Measurements from ENCODE around the gene ALPI. TPM values are rescaled to one million over a fixed set of nuclear protein-coding genes. Genes with fewer than 3 reads are reported as not detected.
A peak's percentile ranks its signal among the peaks of the same experiment; 100 is the strongest.
"Not testable (repeated sequence)": the region's sequence is repeated elsewhere in the genome, so short reads cannot be mapped to it uniquely, and the experiment has no call there.

ALPI gene
- total RNA-seq, 2 donors from 2014 or later = not detected

- peak; percentile 98 for DNase-seq
- not testable (repeated sequence) for H3K27ac Mint-ChIP-seq; H3K4me3 Mint-ChIP-seq; H3K4me1 ChIP-seq (ENCODE audit: control insufficient read depth, insufficient read depth, low read length); H3K36me3 ChIP-seq (ENCODE audit: control insufficient read depth, insufficient read depth, low read length); H3K4me3 ChIP-seq (ENCODE audit: low read length); H3K9me3 ChIP-seq (ENCODE audit: control insufficient read depth, low read length); H3K9me3 Mint-ChIP-seq; H3K36me3 Mint-ChIP-seq (ENCODE audit: low read depth); H3K27ac ChIP-seq (ENCODE audit: low read depth, low read length); H3K4me1 Mint-ChIP-seq; H3K9ac ChIP-seq (ENCODE audit: extremely low read depth, low read length, poor library complexity, severe bottlenecking); H3K27me3 ChIP-seq (ENCODE audit: control insufficient read depth, insufficient read depth, low read length, poor library complexity, severe bottlenecking)
- 31 to 39% methylated on average over 9 to 15 of the region's 16 CpGs for WGBS, 2 experiments (ENCODE audit: insufficient coverage in 1 of 2, insufficient read length in 1 of 2)
- TF ChIP-seq CTCF (conservative IDR thresholded peaks at IDR 0.05) = peak; percentile 86
- H3K27me3 Mint-ChIP-seq (ENCODE audit: insufficient read depth) = peaks cover 19% of the 10 kb centered on the region
Measured at GRCh38 chr2:232440220-232441018, 15.5 kb upstream of the ALPI start.

- no peaks in the 10 kb centered on the region for H3K9me3 ChIP-seq (ENCODE audit: control insufficient read depth, low read length)
- H3K27me3 ChIP-seq (ENCODE audit: control insufficient read depth, insufficient read depth, low read length, poor library complexity, severe bottlenecking) = peaks cover 5% of the 10 kb centered on the region
- no peak overlapping the region for H3K4me3 Mint-ChIP-seq
- no peaks in the 10 kb centered on the region for H3K9me3 Mint-ChIP-seq
- H3K27ac Mint-ChIP-seq = no peak overlapping the region
- H3K4me3 ChIP-seq (ENCODE audit: low read length) = no peak overlapping the region
- H3K27ac ChIP-seq (ENCODE audit: low read depth, low read length) = no peak overlapping the region
- no peak for DNase-seq
- H3K36me3 ChIP-seq (ENCODE audit: control insufficient read depth, insufficient read depth, low read length) = no peaks in the 10 kb centered on the region
- H3K27me3 Mint-ChIP-seq (ENCODE audit: insufficient read depth) = peaks cover 16% of the 10 kb centered on the region
- 67 to 85% methylated on average over 3 to 12 of the region's 12 CpGs for WGBS, 2 experiments (ENCODE audit: insufficient coverage in 1 of 2, insufficient read length in 1 of 2)
- H3K9ac ChIP-seq (ENCODE audit: extremely low read depth, low read length, poor library complexity, severe bottlenecking) = no peak overlapping the region
- H3K36me3 Mint-ChIP-seq (ENCODE audit: low read depth) = no peaks in the 10 kb centered on the region
- TF ChIP-seq CTCF (conservative IDR thresholded peaks at IDR 0.05) = no peak
- H3K4me1 ChIP-seq (ENCODE audit: control insufficient read depth, insufficient read depth, low read length) = no peaks in the 10 kb centered on the region
- peaks cover 2% of the 10 kb centered on the region for H3K4me1 Mint-ChIP-seq
Measured at GRCh38 chr2:232441147-232441651, 14.8 kb upstream of the ALPI start.

GRCh38 chr2:232441922-232442321 lies 14.0 kb upstream of the ALPI start:
- H3K36me3 ChIP-seq (ENCODE audit: control insufficient read depth, insufficient read depth, low read length); H3K36me3 Mint-ChIP-seq (ENCODE audit: low read depth); H3K9me3 ChIP-seq (ENCODE audit: control insufficient read depth, low read length); H3K4me1 ChIP-seq (ENCODE audit: control insufficient read depth, insufficient read depth, low read length); H3K9ac ChIP-seq (ENCODE audit: extremely low read depth, low read length, poor library complexity, severe bottlenecking); H3K4me3 Mint-ChIP-seq; H3K4me1 Mint-ChIP-seq; H3K9me3 Mint-ChIP-seq; H3K27ac Mint-ChIP-seq; H3K27me3 ChIP-seq (ENCODE audit: control insufficient read depth, insufficient read depth, low read length, poor library complexity, severe bottlenecking); H3K4me3 ChIP-seq (ENCODE audit: low read length); H3K27ac ChIP-seq (ENCODE audit: low read depth, low read length): not testable (repeated sequence)
- DNase-seq = peak; percentile 42
- peaks cover 14% of the 10 kb centered on the region for H3K27me3 Mint-ChIP-seq (ENCODE audit: insufficient read depth)
- 87 to 100% methylated on average over 1 to 7 of the region's 10 CpGs for WGBS, 2 experiments (ENCODE audit: insufficient coverage in 1 of 2, insufficient read length in 1 of 2)

DNA sequence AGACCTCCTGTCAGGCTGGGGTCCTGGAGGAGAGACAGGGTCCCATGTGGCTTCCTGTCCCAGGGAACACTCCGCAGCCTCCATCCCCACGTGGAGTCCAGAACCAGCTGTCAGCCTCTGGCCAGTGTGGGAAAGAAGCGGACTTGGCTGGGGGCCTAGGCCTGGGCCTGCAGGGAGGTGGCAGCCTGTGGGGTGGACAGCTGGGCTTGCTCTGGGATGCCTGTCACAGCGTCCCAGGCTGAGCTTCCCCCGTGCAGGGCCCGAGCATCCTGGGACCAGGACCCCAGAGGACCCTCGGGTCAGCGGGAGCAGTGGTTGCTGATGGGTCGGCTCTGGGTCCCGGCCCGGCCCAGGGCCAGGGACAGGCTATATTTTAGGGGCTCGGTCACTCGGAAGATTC lies 13.5 kb upstream of the ALPI start:
- DNase-seq; H3K36me3 Mint-ChIP-seq (ENCODE audit: low read depth); H3K27ac Mint-ChIP-seq; H3K9me3 ChIP-seq (ENCODE audit: control insufficient read depth, low read length); H3K27me3 ChIP-seq (ENCODE audit: control insufficient read depth, insufficient read depth, low read length, poor library complexity, severe bottlenecking); H3K4me1 ChIP-seq (ENCODE audit: control insufficient read depth, insufficient read depth, low read length); H3K4me3 Mint-ChIP-seq; H3K4me1 Mint-ChIP-seq; H3K9me3 Mint-ChIP-seq; H3K27ac ChIP-seq (ENCODE audit: low read depth, low read length); H3K4me3 ChIP-seq (ENCODE audit: low read length); H3K9ac ChIP-seq (ENCODE audit: extremely low read depth, low read length, poor library complexity, severe bottlenecking); H3K36me3 ChIP-seq (ENCODE audit: control insufficient read depth, insufficient read depth, low read length): not testable (repeated sequence)
- 73 to 82% methylated on average over 3 to 13 of the region's 13 CpGs for WGBS, 2 experiments (ENCODE audit: insufficient coverage in 1 of 2, insufficient read length in 1 of 2)
- peaks cover 11% of the 10 kb centered on the region for H3K27me3 Mint-ChIP-seq (ENCODE audit: insufficient read depth)

- H3K27ac Mint-ChIP-seq; H3K4me1 Mint-ChIP-seq; H3K27me3 Mint-ChIP-seq (ENCODE audit: insufficient read depth); H3K36me3 ChIP-seq (ENCODE audit: control insufficient read depth, insufficient read depth, low read length); H3K9ac ChIP-seq (ENCODE audit: extremely low read depth, low read length, poor library complexity, severe bottlenecking); H3K9me3 Mint-ChIP-seq; H3K9me3 ChIP-seq (ENCODE audit: control insufficient read depth, low read length); H3K4me3 ChIP-seq (ENCODE audit: low read length); H3K36me3 Mint-ChIP-seq (ENCODE audit: low read depth); H3K27me3 ChIP-seq (ENCODE audit: control insufficient read depth, insufficient read depth, low read length, poor library complexity, severe bottlenecking); H3K27ac ChIP-seq (ENCODE audit: low read depth, low read length); H3K4me1 ChIP-seq (ENCODE audit: control insufficient read depth, insufficient read depth, low read length); H3K4me3 Mint-ChIP-seq: not testable (repeated sequence)
- peak; percentile 34 for DNase-seq
- WGBS, 2 experiments (ENCODE audit: insufficient coverage in 1 of 2, insufficient read length in 1 of 2) = 98% methylated on average over 6 of the region's 13 CpGs; no CpG with 5 or more reads in 1 of the 2 experiments
Measured at GRCh38 chr2:232443047-232443446, 12.9 kb upstream of the ALPI start.
